ENCODE results near the gene FCHO1. TPM values are rescaled to one million over a fixed set of nuclear protein-coding genes. Genes with fewer than 3 reads are reported as not detected.

Gene FCHO1
- total and polyA plus RNA-seq, 2 experiments from 2014 or later = 18.5 to 42.3 TPM

GRCh38 chr19:17727843-17728242 lies 23.4 kb upstream of the FCHO1 start:
- H3K36me3 Mint-ChIP-seq (ENCODE audit: low read depth) = peaks cover 70% of the 10 kb centered on the region
- no peak for TF ChIP-seq ZNF114 (CRISPR knock-in tag; IDR thresholded peaks at IDR 0.05)
- TF ChIP-seq EZH2 (IDR thresholded peaks at IDR 0.05; ENCODE audit: low read depth, unreplicated experiment) = no peak
- TF ChIP-seq ETS1 (IDR thresholded peaks at IDR 0.05) = no peak
- TF ChIP-seq NANOG (IDR thresholded peaks at IDR 0.05; ENCODE audit: borderline replicate concordance) = no peak
- TF ChIP-seq JUNB (IDR thresholded peaks at IDR 0.05; ENCODE audit: unreplicated experiment) = no peak
- no peak for TF ChIP-seq REST (IDR thresholded peaks at IDR 0.05; ENCODE audit: unreplicated experiment)
- TF ChIP-seq ZNF462 (CRISPR knock-in tag; IDR thresholded peaks at IDR 0.05) = no peak
- no peak for TF ChIP-seq ZNF331 (CRISPR knock-in tag; IDR thresholded peaks at IDR 0.05; ENCODE audit: low read depth)
- TF ChIP-seq STAT1 (IDR thresholded peaks at IDR 0.05; ENCODE audit: unreplicated experiment) = no peak
- TF ChIP-seq POLR2AphosphoS5 (IDR thresholded peaks at IDR 0.05; ENCODE audit: low read depth) = no peak
- TF ChIP-seq CREB1 (CRISPR knock-in tag; IDR thresholded peaks at IDR 0.05; ENCODE audit: low read depth) = no peak
- TF ChIP-seq CTCF (conservative IDR thresholded peaks at IDR 0.05; ENCODE audit: low read depth in 2 of 2) = no peak
- no peak for TF ChIP-seq EZH2phosphoT487 (IDR thresholded peaks at IDR 0.05; ENCODE audit: unreplicated experiment)

More at GRCh38 chr19:17727843-17728242, 23.4 kb upstream of the FCHO1 start:
- Histone ChIP-seq H3K27ac (ENCODE audit: low read depth) (no peak overlapping the region), H3K27me3 (ENCODE audit: insufficient read depth) (no peaks in the 10 kb centered on the region), H2AFZ (no peak overlapping the region), H3K79me2 (replicated peaks; ENCODE audit: insufficient read depth) (peaks cover 51% of the 10 kb centered on the region), H3F3A (replicated peaks; ENCODE audit: low read depth) (no peaks in the 10 kb centered on the region), H4K20me1 (replicated peaks; ENCODE audit: insufficient read depth) (peaks cover 47% of the 10 kb centered on the region), H3K9me2 (ENCODE audit: insufficient read depth) (no peaks in the 10 kb centered on the region), H3K4me2 (no peak overlapping the region), H3K36me3 (ENCODE audit: insufficient read depth) (peaks cover 29% of the 10 kb centered on the region), H3K4me3 (no peak overlapping the region), H3K4me1 (ENCODE audit: insufficient read depth) (no peaks in the 10 kb centered on the region)
- H3K4me3 Mint-ChIP-seq = no peak overlapping the region
- DNase-seq (ENCODE audit: low spot score) = no peak
- H3K4me1 Mint-ChIP-seq = no peaks in the 10 kb centered on the region
- H3K27me3 Mint-ChIP-seq (ENCODE audit: insufficient read depth, low read depth, poor library complexity) = peaks cover 7% of the 10 kb centered on the region
- H3K27ac Mint-ChIP-seq = no peak overlapping the region
- no peaks in the 10 kb centered on the region; the same call in 2 of the 3 replicates for H3K9me3 Mint-ChIP-seq
- no peak for ATAC-seq

Data from GM23338 (cell line).